ENCODE results near the gene MKKS.

DNA sequence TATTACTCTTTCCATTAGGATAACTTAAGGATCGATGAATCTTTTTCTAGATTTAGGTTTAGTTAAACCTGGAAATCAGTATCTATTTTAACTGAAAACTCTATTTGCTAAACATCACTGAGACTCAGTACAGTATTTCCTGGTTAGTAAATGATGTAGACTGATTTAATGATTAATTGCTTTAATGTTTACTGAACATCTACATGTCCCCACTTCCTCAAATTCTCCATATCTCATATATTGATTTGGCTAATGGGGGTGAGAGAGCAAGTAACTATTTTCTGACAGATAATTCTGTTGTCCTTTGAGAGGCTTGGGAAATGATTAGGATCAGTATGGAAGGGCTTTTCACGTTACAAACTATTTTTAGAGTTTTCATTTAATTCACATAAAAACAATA is 10.3 kb downstream of the MKKS start:
- no peak for TF ChIP-seq CTCF (IDR thresholded peaks at IDR 0.05)
- no peak for TF ChIP-seq EZH2phosphoT487 (IDR thresholded peaks at IDR 0.05)
